ENCODE results near the gene LIN9.
"Not testable (repeated sequence)": the region's sequence is repeated elsewhere in the genome, so short reads cannot be mapped to it uniquely, and the experiment has no call there.

Gene LIN9

GRCh38 chr1:226268421-226269124 is 40.4 kb downstream of the LIN9 start:
- DNase-seq: no peak

GRCh38 chr1:226261818-226262217 is 47.1 kb downstream of the LIN9 start:
- no peak for DNase-seq

DNA sequence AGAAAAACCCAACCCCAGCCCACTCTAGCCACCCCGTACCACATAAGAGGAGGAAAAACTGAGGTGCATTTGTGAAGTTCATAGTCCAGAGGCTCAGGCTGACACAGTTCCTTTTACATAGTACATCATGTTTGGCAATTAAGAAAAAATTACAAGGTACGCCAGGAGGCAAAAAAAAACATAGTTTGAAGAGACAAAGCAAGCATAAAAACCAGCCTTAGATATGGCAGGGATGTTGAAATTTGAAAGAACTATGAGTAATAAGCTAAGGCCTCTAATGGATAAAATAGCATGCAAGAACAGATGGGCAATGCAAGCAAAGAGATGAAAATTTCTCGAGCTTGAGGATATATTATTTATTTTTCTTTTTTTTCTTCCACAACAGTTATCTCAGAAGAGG is 53.6 kb downstream of the LIN9 start:
- DNase-seq: no peak

DNA sequence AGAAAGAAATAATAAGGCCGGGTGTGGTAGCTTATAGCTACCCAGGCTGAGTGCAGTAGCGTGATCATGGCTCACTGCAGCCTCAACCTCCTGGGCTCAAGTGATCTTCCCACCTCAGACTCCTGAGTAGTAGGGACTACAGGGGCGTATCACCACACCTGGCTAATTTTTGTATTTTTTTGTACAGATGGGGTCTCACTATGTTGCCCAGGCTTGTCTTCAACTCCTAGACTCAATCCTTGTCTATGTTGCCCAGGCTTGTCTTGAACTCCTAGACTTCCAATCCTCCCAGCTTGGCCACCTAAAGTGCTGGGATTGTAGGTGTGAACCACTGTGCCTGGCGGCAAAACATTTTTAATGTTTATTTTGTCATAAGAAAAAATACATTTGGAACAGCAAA is 55.0 kb downstream of the LIN9 start:
- no peak for DNase-seq

DNA sequence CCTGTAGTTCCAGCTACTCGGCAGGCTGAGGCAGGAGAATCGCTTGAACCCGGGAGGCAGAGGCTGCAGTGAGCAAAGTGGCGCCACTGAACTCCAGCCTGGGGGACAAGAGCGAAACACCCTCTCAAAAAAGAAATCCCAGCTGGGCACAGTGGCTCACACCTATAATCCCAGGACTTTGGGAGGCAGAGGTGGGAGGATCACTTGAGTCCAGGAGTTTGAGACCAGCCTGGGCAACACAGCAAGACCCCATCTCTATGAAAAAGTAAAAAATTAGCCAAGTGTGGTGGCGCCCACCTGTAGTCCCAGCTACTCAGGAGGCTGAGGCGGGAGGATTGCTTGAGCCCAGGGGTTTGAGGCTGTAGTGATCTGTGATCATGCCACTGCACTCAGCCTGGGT is 56.1 kb downstream of the LIN9 start:
- not testable (repeated sequence) for DNase-seq

DNA sequence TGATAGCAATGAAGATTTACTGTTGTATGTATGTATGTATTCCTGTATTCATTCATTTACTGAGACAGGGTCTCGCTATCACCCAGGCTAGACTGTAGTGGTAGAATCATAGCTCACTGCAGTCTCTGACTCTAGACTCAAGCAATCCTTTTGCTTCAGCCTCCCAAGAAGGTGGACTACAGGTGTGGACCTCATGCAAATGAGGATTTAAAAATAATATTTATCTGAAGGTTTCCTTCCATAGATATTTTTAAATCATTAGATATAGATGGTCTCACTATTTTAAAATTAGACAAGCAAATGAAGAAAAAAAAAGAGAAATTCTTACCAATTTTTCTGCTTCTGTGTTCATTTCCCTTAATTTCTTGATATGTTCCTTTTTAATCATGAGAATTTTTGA is 58.5 kb downstream of the LIN9 start:
- DNase-seq: no peak

DNA sequence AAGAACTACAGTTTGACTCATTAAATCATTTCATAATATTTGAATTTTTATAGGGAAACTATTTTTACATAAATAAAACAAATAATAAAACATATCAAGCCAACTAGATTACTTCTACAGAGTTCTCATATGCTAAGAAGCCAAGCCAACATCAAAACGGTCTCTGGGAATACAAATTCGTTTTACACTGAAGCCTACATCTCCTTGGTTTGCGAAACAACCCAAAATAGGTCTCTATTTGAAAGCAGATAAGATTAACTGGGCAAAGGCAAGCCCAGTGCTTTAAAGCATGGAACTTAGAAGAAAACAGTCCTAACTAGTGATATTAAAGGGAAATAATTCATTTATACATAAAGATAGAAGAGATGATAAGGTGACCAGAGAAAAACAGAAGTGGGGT is 60.2 kb downstream of the LIN9 start:
- no peak for DNase-seq

DNA sequence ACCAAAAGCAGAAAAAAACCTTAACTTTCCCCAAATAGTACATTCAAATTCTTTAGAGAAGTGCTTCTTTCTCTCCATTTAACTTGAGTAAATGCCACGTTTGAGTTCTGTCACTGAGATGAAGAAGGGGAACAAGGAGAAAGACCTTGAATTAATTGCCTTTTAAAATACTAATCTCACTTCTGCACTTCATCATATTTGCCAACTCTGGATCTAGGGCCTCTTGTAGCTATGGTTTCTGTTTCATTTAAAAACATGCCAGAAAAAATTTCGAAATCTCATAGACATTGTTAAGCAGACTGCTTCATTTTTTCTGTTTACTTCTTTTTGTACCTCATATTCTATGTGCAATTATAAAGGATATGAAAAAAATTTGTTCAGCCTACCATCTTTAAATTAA is 60.9 kb downstream of the LIN9 start:
- no peak for DNase-seq

DNA sequence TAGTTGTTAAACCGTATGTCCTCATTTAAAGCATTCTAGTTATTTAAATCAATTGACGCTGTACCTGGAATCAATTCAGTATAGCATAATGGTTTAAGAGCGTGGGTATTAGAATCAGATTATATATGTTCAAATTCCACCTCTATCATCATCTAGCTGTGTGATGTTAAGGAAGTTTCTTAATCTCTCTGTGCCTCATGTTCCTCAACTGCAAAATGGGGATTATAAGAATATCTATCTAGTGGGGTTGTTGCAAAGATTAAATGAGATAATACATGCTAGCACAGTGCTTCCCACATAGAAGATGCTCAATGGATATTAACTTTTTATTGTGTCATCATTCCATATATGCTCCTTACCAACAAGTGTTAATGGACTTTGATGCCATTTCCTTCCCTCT is 69.5 kb downstream of the LIN9 start:
- no peak for DNase-seq

- no peak for DNase-seq
Measured at GRCh38 chr1:226236826-226237225, 72.1 kb downstream of the LIN9 start.

- DNase-seq: no peak
Measured at GRCh38 chr1:226233806-226234205, 75.2 kb downstream of the LIN9 start.

- DNase-seq: no peak
Measured at GRCh38 chr1:226233293-226233692, 75.7 kb downstream of the LIN9 start.

DNA sequence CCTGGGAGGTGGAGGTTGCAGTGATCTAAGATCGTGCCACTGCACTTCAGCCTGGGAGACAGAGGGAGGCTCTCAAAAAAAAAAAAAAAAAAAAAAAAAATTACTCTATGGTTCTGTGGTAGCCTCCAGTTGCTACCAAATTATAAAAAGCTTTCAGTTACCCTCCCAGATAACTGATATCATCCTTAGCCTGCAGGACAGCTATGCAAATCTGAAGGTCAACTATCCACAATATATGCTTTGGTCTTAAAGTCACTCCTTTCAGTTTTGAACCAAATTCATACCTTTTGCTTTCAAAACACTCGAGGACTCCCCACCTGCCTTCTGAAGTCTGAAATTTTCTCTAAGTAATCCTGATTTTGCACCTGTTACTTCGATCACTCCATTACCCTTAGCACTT is 82.4 kb downstream of the LIN9 start:
- no peak for DNase-seq

GRCh38 chr1:226223786-226224244 is 85.1 kb downstream of the LIN9 start:
- peak; percentile 12 for DNase-seq

- no peak for DNase-seq
Measured at GRCh38 chr1:226223157-226223785, 85.7 kb downstream of the LIN9 start, which contains the start of gene MIXL1. Gene MIXL1 (plus strand): TSS chr1:226223664. CDS start chr1:226223682, 18 bp downstream.

- DNase-seq: no peak
Measured at GRCh38 chr1:226222686-226223085, 86.3 kb downstream of the LIN9 start.

- DNase-seq: no peak
Measured at GRCh38 chr1:226220473-226221189, 88.3 kb downstream of the LIN9 start.

- DNase-seq: no peak
Measured at GRCh38 chr1:226217273-226217672, 91.7 kb downstream of the LIN9 start.

DNA sequence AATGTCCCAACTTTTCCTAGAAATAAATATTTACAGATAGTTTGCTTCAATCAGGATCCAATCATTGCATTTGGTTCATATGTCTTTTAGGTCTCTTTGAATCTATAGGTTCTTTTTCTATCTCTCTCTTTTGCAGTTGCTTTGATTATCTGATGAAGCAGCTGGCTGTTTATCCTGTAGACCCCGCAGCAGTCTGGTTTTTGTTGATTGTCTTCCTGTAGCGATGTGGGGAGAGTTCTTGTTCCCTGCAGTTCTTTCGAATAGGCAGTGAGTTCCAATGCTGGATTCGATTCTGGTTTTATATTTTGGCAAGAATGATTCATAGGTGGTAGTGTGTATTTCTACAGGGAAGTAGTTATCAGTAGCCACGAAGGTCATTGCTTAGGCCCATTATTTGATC is 92.9 kb downstream of the LIN9 start:
- DNase-seq: no peak

- DNase-seq: no peak
Measured at GRCh38 chr1:226215239-226215638, 93.7 kb downstream of the LIN9 start.

GRCh38 chr1:226212545-226212944 is 96.4 kb downstream of the LIN9 start:
- no peak for DNase-seq

DNA sequence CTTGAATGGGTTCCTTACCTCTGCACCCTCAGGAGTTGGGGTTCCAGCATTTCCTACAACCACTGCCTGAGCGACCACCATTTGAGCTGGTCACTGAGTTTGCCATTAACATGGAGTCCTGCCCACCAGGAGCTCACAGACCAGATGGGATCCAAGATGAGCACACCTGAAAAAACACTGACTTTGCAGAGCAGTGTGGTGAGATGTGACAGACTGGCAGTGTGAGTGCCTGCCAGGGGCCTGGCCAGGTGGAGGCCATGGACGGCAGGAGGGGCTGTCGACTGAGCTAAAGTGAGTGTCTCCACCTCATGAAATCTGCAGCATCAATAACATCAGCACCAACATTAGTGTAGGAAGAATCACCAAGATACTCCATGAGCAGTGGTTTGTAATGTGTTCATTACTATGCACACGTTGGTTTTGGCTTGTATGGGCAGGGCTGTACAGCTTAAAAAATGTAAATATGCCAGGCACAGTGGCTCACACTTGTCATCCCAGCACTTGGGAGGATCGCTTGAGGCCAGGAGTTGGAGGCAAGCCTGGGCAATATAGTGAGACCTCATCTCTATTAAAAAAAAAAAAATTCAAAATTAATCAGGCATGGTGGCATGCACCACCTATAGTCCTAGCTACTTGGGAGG is 97.7 kb downstream of the LIN9 start:
- DNase-seq: no peak

GRCh38 chr1:226210571-226211176 is 98.3 kb downstream of the LIN9 start:
- DNase-seq: no peak

Data from NCI-H510A (cell line).